ENCODE measurements around the gene LGI2. TPM values are rescaled to one million over a fixed set of nuclear protein-coding genes. Genes with fewer than 3 reads are reported as not detected.

Gene LGI2
- total RNA-seq, 1 donor from 2014 or later = 4.3 TPM

GRCh38 chr4:24963277-24963676 is 67.5 kb downstream of the LGI2 start:
- H3K9me3 Mint-ChIP-seq = peaks cover 6% of the 10 kb centered on the region
- no peaks in the 10 kb centered on the region for H3K27me3 Mint-ChIP-seq (ENCODE audit: low read depth)
- H3K4me1 Mint-ChIP-seq = no peaks in the 10 kb centered on the region
- DNase-seq (ENCODE audit: low read depth, low spot score) = no peak
- H3K27ac Mint-ChIP-seq (ENCODE audit: unreplicated experiment) = no peak overlapping the region
- peaks cover 7% of the 10 kb centered on the region for H3K36me3 Mint-ChIP-seq (ENCODE audit: low read depth)
- TF ChIP-seq CTCF (conservative IDR thresholded peaks at IDR 0.05) = no peak
- no peak overlapping the region for H3K4me3 Mint-ChIP-seq

- Mint-ChIP-seq H3K27me3 (ENCODE audit: low read depth) (no peaks in the 10 kb centered on the region), H3K4me1 (no peaks in the 10 kb centered on the region), H3K36me3 (ENCODE audit: low read depth) (peaks cover 4% of the 10 kb centered on the region), H3K27ac (ENCODE audit: unreplicated experiment) (no peak overlapping the region), H3K9me3 (peaks cover 3% of the 10 kb centered on the region), H3K4me3 (no peak overlapping the region)
- no peak for DNase-seq (ENCODE audit: low read depth, low spot score)
- TF ChIP-seq CTCF (conservative IDR thresholded peaks at IDR 0.05) = no peak
These were observed 72.9 kb downstream of the LGI2 start for GRCh38 chr4:24957886-24958285.

- no peak for TF ChIP-seq CTCF (conservative IDR thresholded peaks at IDR 0.05)
- Mint-ChIP-seq H3K9me3 (peaks cover 3% of the 10 kb centered on the region), H3K4me1 (no peaks in the 10 kb centered on the region), H3K4me3 (no peak overlapping the region), H3K36me3 (ENCODE audit: low read depth) (peaks cover 4% of the 10 kb centered on the region), H3K27me3 (ENCODE audit: low read depth) (no peaks in the 10 kb centered on the region), H3K27ac (ENCODE audit: unreplicated experiment) (no peak overlapping the region)
- DNase-seq (ENCODE audit: low read depth, low spot score) = no peak
These were observed 74.0 kb downstream of the LGI2 start for GRCh38 chr4:24956763-24957162.

GRCh38 chr4:24956091-24956490 is 74.7 kb downstream of the LGI2 start:
- H3K4me1 Mint-ChIP-seq = no peaks in the 10 kb centered on the region
- no peak overlapping the region for H3K27ac Mint-ChIP-seq (ENCODE audit: unreplicated experiment)
- no peak overlapping the region for H3K4me3 Mint-ChIP-seq
- H3K27me3 Mint-ChIP-seq (ENCODE audit: low read depth) = no peaks in the 10 kb centered on the region
- no peak for DNase-seq (ENCODE audit: low read depth, low spot score)
- H3K36me3 Mint-ChIP-seq (ENCODE audit: low read depth) = peaks cover 4% of the 10 kb centered on the region
- H3K9me3 Mint-ChIP-seq = peaks cover 3% of the 10 kb centered on the region
- TF ChIP-seq CTCF (conservative IDR thresholded peaks at IDR 0.05) = no peak

GRCh38 chr4:24952667-24953066 is 78.1 kb downstream of the LGI2 start:
- H3K27ac Mint-ChIP-seq (ENCODE audit: unreplicated experiment) = no peak overlapping the region
- H3K36me3 Mint-ChIP-seq (ENCODE audit: low read depth) = no peaks in the 10 kb centered on the region
- DNase-seq (ENCODE audit: low read depth, low spot score) = no peak
- TF ChIP-seq CTCF (conservative IDR thresholded peaks at IDR 0.05) = no peak
- no peak overlapping the region for H3K4me3 Mint-ChIP-seq
- no peaks in the 10 kb centered on the region for H3K27me3 Mint-ChIP-seq (ENCODE audit: low read depth)
- H3K4me1 Mint-ChIP-seq = no peaks in the 10 kb centered on the region
- peaks cover 2% of the 10 kb centered on the region for H3K9me3 Mint-ChIP-seq

GRCh38 chr4:24949970-24950369 is 80.8 kb downstream of the LGI2 start:
- no peaks in the 10 kb centered on the region for H3K4me1 Mint-ChIP-seq
- H3K27ac Mint-ChIP-seq (ENCODE audit: unreplicated experiment) = no peak overlapping the region
- H3K36me3 Mint-ChIP-seq (ENCODE audit: low read depth) = no peaks in the 10 kb centered on the region
- H3K27me3 Mint-ChIP-seq (ENCODE audit: low read depth) = no peaks in the 10 kb centered on the region
- DNase-seq (ENCODE audit: low read depth, low spot score) = no peak
- no peak overlapping the region for H3K4me3 Mint-ChIP-seq
- H3K9me3 Mint-ChIP-seq = no peaks in the 10 kb centered on the region
- TF ChIP-seq CTCF (conservative IDR thresholded peaks at IDR 0.05) = no peak

All from neural crest cell (in vitro differentiated cells).